Trophoblast cell (in vitro differentiated cells and primary cell): Measurements from ENCODE around the gene PTTG1IP2.
A peak's percentile ranks its signal among the peaks of the same experiment; 100 is the strongest.

ENCODE experiments used
- DNase-seq, 2 donors: peaks; one replicate each; pipeline ENCODE4 v3.0.0-alpha.2; 2016
- H2AFZ ChIP-seq: 2 replicates; pipeline ENCODE4 v1.6.1; 2013; ENCODE audit warnings: low read length, moderate library complexity, mild to moderate bottlenecking; ENCODE audit not compliant: insufficient read depth, poor library complexity
- H2AK5ac ChIP-seq: 2 replicates; pipeline ENCODE4 v1.6.1; 2013; ENCODE audit warnings: mild to moderate bottlenecking, low read length
- H2BK120ac ChIP-seq: 2 replicates; pipeline ENCODE4 v1.6.1; 2013; ENCODE audit warnings: low read length, mild to moderate bottlenecking, moderate library complexity; ENCODE audit not compliant: insufficient read depth, poor library complexity
- H2BK12ac ChIP-seq: 2 replicates; pipeline ENCODE4 v1.6.1; 2013; ENCODE audit warnings: mild to moderate bottlenecking, low read length, moderate library complexity
- H2BK5ac ChIP-seq: 2 replicates; pipeline ENCODE4 v1.6.1; 2013; ENCODE audit warnings: low read length, low read depth, moderate library complexity, mild to moderate bottlenecking; ENCODE audit not compliant: poor library complexity
- H3K14ac ChIP-seq: 2 replicates; pipeline ENCODE4 v1.6.1; 2013; ENCODE audit warnings: mild to moderate bottlenecking, low read length
- H3K18ac ChIP-seq: 2 replicates; pipeline ENCODE4 v1.6.1; 2013; ENCODE audit warnings: mild to moderate bottlenecking, low read length
- H3K23ac ChIP-seq: 2 replicates; pipeline ENCODE4 v1.6.1; 2013; ENCODE audit warnings: low read length
- H3K27ac ChIP-seq: 2 replicates; pipeline ENCODE4 v1.5.1; 2013; ENCODE audit warnings: low read depth, mild to moderate bottlenecking, inconsistent platforms, low read length, moderate library complexity
- H3K27me3 ChIP-seq: 2 replicates; pipeline ENCODE4 v1.6.1; 2013; ENCODE audit warnings: inconsistent platforms, mild to moderate bottlenecking, low read length, moderate library complexity; ENCODE audit not compliant: insufficient read depth
- H3K36me3 ChIP-seq, 2 experiments: 1 replicate in 1 of 2; 2 replicates in 1 of 2; pipeline ENCODE4 v1.6.1; 2013; ENCODE audit warnings: low read length in 2 of 2, mild to moderate bottlenecking in 2 of 2, moderate library complexity in 1 of 2; ENCODE audit not compliant: insufficient read depth in 2 of 2, control insufficient read depth in 1 of 2
- H3K4ac ChIP-seq: 2 replicates; pipeline ENCODE4 v1.6.1; 2013; ENCODE audit warnings: low read depth, mild to moderate bottlenecking, low read length, moderate library complexity
- H3K4me1 ChIP-seq, 2 experiments: 1 replicate in 1 of 2; 2 replicates in 1 of 2; pipeline ENCODE4 v1.6.1; 2013; ENCODE audit warnings: low read length in 2 of 2, mild to moderate bottlenecking in 2 of 2, moderate library complexity in 1 of 2; ENCODE audit not compliant: insufficient read depth in 2 of 2, control insufficient read depth in 1 of 2
- H3K4me2 ChIP-seq: 2 replicates; pipeline ENCODE4 v1.6.1; 2013; ENCODE audit warnings: inconsistent platforms, mild to moderate bottlenecking, low read length, moderate library complexity
- H3K4me3 ChIP-seq: 2 replicates; pipeline ENCODE4 v1.5.1; 2013; ENCODE audit warnings: mild to moderate bottlenecking, low read depth, low read length, inconsistent platforms
- H3K79me1 ChIP-seq: one replicate; pipeline ENCODE4 v1.6.1; 2013; ENCODE audit warnings: low read length
- H3K79me2 ChIP-seq: 2 replicates; pipeline ENCODE4 v1.6.1; 2013; ENCODE audit warnings: low read length, mild to moderate bottlenecking; ENCODE audit not compliant: control insufficient read depth, insufficient read depth, poor library complexity
- H3K9ac ChIP-seq: 2 replicates; pipeline ENCODE4 v1.6.1; 2013; ENCODE audit warnings: mild to moderate bottlenecking, low read length
- H3K9me3 ChIP-seq: 2 replicates; pipeline ENCODE4 v1.6.1; 2013; ENCODE audit warnings: low read depth, mild to moderate bottlenecking, control low read depth, inconsistent platforms, low read length; ENCODE audit not compliant: insufficient read depth
- H4K12ac ChIP-seq: 2 replicates; pipeline ENCODE4 v1.6.1; 2013; ENCODE audit warnings: low read depth, mild to moderate bottlenecking, low read length, moderate library complexity
- H4K8ac ChIP-seq: 2 replicates; pipeline ENCODE4 v1.6.1; 2013; ENCODE audit warnings: low read depth, mild to moderate bottlenecking, low read length, moderate library complexity
- H4K91ac ChIP-seq: one replicate; pipeline ENCODE4 v1.6.1; 2013; ENCODE audit warnings: low read depth, mild to moderate bottlenecking, low read length, moderate library complexity
- WGBS: extraction: QIAGEN DNeasy Blood & Tissue Kit; methylation state at CpG from one replicate; pipeline ENCODE4 v1.1.7; 2013; ENCODE audit warnings: missing lambda C conversion rate; ENCODE audit not compliant: insufficient read length, insufficient coverage; ENCODE audit errors: extremely low coverage; 5-methylcytosine and 5-hydroxymethylcytosine counted together

The PTTG1IP2 gene

GRCh38 chr7:90446137-90446899 is 23.1 kb upstream of the PTTG1IP2 start:
- no peak overlapping the region for H2AK5ac ChIP-seq
- no CpG with 5 or more reads among the region's 4 CpGs for WGBS
- no peak overlapping the region for H4K91ac ChIP-seq

GRCh38 chr7:90453259-90453891 is 16.1 kb upstream of the PTTG1IP2 start:
- Histone ChIP-seq H3K9ac (no peak overlapping the region), H4K8ac (no peak overlapping the region), H2BK120ac (no peak overlapping the region), H3K27me3 (no peaks in the 10 kb centered on the region), H3K79me1 (no peaks in the 10 kb centered on the region), H4K12ac (no peak overlapping the region), H3K23ac (no peak overlapping the region), H3K79me2 (no peaks in the 10 kb centered on the region), H3K18ac (no peak overlapping the region), H2BK12ac (no peak overlapping the region), H3K27ac (no peak overlapping the region), H2AFZ (no peak overlapping the region), H3K36me3 (no peaks in the 10 kb centered on the region), H3K4ac (no peak overlapping the region), H3K4me1 (no peaks in the 10 kb centered on the region), H3K4me2 (no peak overlapping the region), H2AK5ac (no peak overlapping the region), H2BK5ac (no peak overlapping the region), H3K9me3 (no peaks in the 10 kb centered on the region), H3K14ac (no peak overlapping the region), H4K91ac (no peak overlapping the region), H3K4me3 (no peak overlapping the region)
- no peak for DNase-seq

More at GRCh38 chr7:90446137-90446899, 23.1 kb upstream of the PTTG1IP2 start:
- no peak overlapping the region for H3K4ac ChIP-seq
- H3K9me3 ChIP-seq = no peaks in the 10 kb centered on the region
- no peaks in the 10 kb centered on the region for H3K79me2 ChIP-seq
- H2BK5ac ChIP-seq = no peak overlapping the region
- no peak overlapping the region for H3K18ac ChIP-seq
- no peaks in the 10 kb centered on the region for H3K79me1 ChIP-seq
- no peak overlapping the region for H2BK12ac ChIP-seq
- H3K4me1 ChIP-seq = no peaks in the 10 kb centered on the region
- no peak for DNase-seq
- no peak overlapping the region for H2BK120ac ChIP-seq
- H3K36me3 ChIP-seq = no peaks in the 10 kb centered on the region
- H4K12ac ChIP-seq = no peak overlapping the region
- no peaks in the 10 kb centered on the region for H3K27me3 ChIP-seq
- H3K14ac ChIP-seq = no peak overlapping the region
- H3K4me3 ChIP-seq = no peak overlapping the region
- no peak overlapping the region for H3K23ac ChIP-seq
- no peak overlapping the region for H3K27ac ChIP-seq
- H4K8ac ChIP-seq = no peak overlapping the region
- H3K4me2 ChIP-seq = no peak overlapping the region
- H3K9ac ChIP-seq = no peak overlapping the region
- H2AFZ ChIP-seq = no peak overlapping the region

DNA sequence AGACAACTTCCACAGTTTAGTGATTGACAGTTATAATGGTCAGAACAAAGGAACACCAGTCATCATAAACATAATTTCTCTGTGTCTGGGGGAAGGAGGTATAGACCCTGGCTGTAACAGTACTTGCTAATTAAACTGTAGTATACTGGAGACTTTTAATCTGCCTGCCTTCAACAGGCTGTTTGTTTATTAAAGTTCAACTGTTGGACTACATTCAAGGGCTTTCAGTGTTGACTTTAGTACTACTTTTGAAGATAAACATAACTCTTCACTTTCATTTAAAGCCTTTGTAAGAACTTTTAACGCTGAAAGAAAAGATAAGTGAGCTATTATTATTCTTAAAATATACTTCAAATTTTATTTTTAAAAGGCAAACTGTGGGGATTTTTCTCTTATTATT is 15.5 kb upstream of the PTTG1IP2 start:
- Histone ChIP-seq H2AK5ac (no peak overlapping the region), H4K12ac (no peak overlapping the region), H3K23ac (no peak overlapping the region), H3K14ac (no peak overlapping the region), H3K79me2 (no peaks in the 10 kb centered on the region), H3K79me1 (no peaks in the 10 kb centered on the region), H4K8ac (no peak overlapping the region), H3K4me1 (no peaks in the 10 kb centered on the region), H3K27me3 (no peaks in the 10 kb centered on the region), H3K9me3 (no peaks in the 10 kb centered on the region), H2AFZ (no peak overlapping the region), H3K36me3 (no peaks in the 10 kb centered on the region), H2BK120ac (no peak overlapping the region), H3K18ac (no peak overlapping the region), H4K91ac (no peak overlapping the region), H3K9ac (no peak overlapping the region), H2BK5ac (no peak overlapping the region), H2BK12ac (no peak overlapping the region), H3K4me3 (no peak overlapping the region), H3K27ac (no peak overlapping the region), H3K4me2 (no peak overlapping the region), H3K4ac (no peak overlapping the region)
- WGBS = no CpG with 5 or more reads among the region's 1 CpG
- DNase-seq = no peak

GRCh38 chr7:90455163-90456030 is 14.0 kb upstream of the PTTG1IP2 start:
- Histone ChIP-seq H4K8ac (no peak overlapping the region), H4K91ac (no peak overlapping the region), H3K27me3 (no peaks in the 10 kb centered on the region), H3K4ac (no peak overlapping the region), H2BK12ac (no peak overlapping the region), H2BK5ac (no peak overlapping the region), H2BK120ac (no peak overlapping the region), H3K9ac (no peak overlapping the region), H3K4me3 (no peak overlapping the region), H3K4me2 (no peak overlapping the region), H3K23ac (no peak overlapping the region), H4K12ac (no peak overlapping the region), H3K36me3 (no peaks in the 10 kb centered on the region), H3K27ac (no peak overlapping the region), H2AFZ (no peak overlapping the region), H3K79me1 (no peaks in the 10 kb centered on the region), H3K9me3 (no peaks in the 10 kb centered on the region), H3K18ac (no peak overlapping the region), H3K14ac (no peak overlapping the region), H2AK5ac (no peak overlapping the region), H3K79me2 (no peaks in the 10 kb centered on the region), H3K4me1 (no peaks in the 10 kb centered on the region)
- WGBS = no CpG with 5 or more reads among the region's 6 CpGs
- DNase-seq = peak; percentile 25 to 75
